AG04450 (cell line): ENCODE results near the gene NAAA. TPM values are rescaled to one million over a fixed set of nuclear protein-coding genes. Genes with fewer than 3 reads are reported as not detected.
"Not testable (repeated sequence)": the region's sequence is repeated elsewhere in the genome, so short reads cannot be mapped to it uniquely, and the experiment has no call there.

Experiments used
- CTCF ChIA-PET: fragments of 300-600, 350-600 bp; formaldehyde crosslinking; extraction: SDS; loops from one replicate; lab custom pipeline; 2022; ENCODE audit warnings: antibody characterized with exemption, inconsistent platforms; lab: Charles Lee
- POLR2A ChIA-PET: fragments of 350-600 bp; formaldehyde crosslinking; extraction: SDS; loops from one replicate; lab custom pipeline; 2021; ENCODE audit warnings: antibody characterized with exemption, inconsistent platforms; lab: Yijun Ruan, JAX
- DNase-seq: peaks from one replicate; pipeline ENCODE4 v3.0.0-alpha.2; 2011; ENCODE audit warnings: low read depth, low spot score
- H3K27ac ChIP-seq: one replicate; pipeline ENCODE4 v1.5.1; 2012; ENCODE audit warnings: low read depth, low read length, control low read depth
- H3K27me3 ChIP-seq: one replicate; pipeline ENCODE4 v1.6.0; 2012; ENCODE audit warnings: low read length; ENCODE audit not compliant: control insufficient read depth, insufficient read depth
- H3K4me3 ChIP-seq: 2 replicates; pipeline ENCODE4 v1.5.1; 2011; ENCODE audit warnings: mild to moderate bottlenecking, low read depth, low read length, control low read depth
- H3K9me3 ChIP-seq: 2 replicates; pipeline ENCODE4 v1.5.1; 2012; ENCODE audit warnings: low read length; ENCODE audit not compliant: control insufficient read depth, insufficient read depth
- polyA plus RNA-seq: library from polyadenylated mRNA; depleted of rRNA; stranded (reverse); fragments of >200 nt; gene quantifications from 2 replicates; pipeline ENCODE4 v1.2.3, GENCODE V29; 2011
- TF ChIP-seq, protein P1 (sequence below): IDR thresholded peaks from 2 replicates; pipeline ENCODE4 v1.5.1; 2011; ENCODE audit warnings: low read depth, low read length, control low read depth, inconsistent platforms

Gene NAAA
- polyA plus RNA-seq, 1 experiment, result 14.7 TPM

DNA sequence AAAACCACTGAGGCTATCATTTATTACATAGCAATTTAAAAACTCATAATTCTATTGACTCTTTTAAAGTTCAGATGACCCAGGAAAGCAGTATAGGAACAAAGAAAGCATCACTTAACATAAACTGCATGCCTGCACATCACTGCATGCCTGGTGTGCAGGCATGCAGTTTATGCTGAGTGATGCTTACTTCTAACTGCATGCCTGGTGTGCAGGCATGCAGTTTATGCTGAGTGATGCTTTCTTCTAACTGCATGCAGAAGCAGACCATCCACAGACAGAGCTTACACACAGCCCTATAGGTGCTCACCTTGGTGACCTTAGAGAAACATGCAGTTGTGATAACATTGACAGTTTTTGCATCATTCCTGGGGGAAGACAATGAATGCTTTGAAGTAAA, 33.0 kb upstream of the NAAA start:
- POLR2A ChIA-PET, result no interaction called here
- Histone ChIP-seq H3K9me3 (no peaks in the 10 kb centered on the region), H3K27ac (no peak overlapping the region), H3K4me3 (no peak overlapping the region), H3K27me3 (no peaks in the 10 kb centered on the region)
- CTCF ChIA-PET, result interaction anchor here (0.7 kb wide), 1 partner anchor 22 kb away, joined by 3 read pairs; no protein-coding TSS in a partner anchor
- no peak for DNase-seq
- TF ChIP-seq, protein P1, sequence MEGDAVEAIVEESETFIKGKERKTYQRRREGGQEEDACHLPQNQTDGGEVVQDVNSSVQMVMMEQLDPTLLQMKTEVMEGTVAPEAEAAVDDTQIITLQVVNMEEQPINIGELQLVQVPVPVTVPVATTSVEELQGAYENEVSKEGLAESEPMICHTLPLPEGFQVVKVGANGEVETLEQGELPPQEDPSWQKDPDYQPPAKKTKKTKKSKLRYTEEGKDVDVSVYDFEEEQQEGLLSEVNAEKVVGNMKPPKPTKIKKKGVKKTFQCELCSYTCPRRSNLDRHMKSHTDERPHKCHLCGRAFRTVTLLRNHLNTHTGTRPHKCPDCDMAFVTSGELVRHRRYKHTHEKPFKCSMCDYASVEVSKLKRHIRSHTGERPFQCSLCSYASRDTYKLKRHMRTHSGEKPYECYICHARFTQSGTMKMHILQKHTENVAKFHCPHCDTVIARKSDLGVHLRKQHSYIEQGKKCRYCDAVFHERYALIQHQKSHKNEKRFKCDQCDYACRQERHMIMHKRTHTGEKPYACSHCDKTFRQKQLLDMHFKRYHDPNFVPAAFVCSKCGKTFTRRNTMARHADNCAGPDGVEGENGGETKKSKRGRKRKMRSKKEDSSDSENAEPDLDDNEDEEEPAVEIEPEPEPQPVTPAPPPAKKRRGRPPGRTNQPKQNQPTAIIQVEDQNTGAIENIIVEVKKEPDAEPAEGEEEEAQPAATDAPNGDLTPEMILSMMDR, result no peak

DNA sequence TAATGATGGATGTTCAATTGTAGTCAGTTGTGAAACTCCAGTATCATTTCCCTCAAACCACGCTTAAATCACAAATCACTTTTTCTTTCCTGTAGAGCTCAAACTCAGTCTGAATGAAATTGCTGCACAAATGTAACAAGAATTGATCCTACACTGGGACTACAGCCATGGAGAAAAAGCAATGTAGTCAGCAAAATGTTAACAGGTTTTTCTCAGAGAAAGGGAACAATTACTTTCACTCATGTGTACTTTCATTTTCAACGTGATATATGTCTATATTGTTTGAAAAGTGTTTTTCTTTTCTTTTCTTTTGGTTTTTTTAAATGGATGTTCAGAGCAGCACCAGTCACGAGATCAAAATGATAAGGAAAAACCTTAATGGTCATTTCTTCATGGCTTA, 27.3 kb upstream of the NAAA start:
- Histone ChIP-seq H3K9me3 (no peaks in the 10 kb centered on the region), H3K27ac (no peak overlapping the region), H3K4me3 (no peak overlapping the region), H3K27me3 (no peaks in the 10 kb centered on the region)
- ChIA-PET POLR2A (no interaction called here), CTCF (no interaction called here)
- no peak for DNase-seq
- TF ChIP-seq, protein P1, result no peak

DNA sequence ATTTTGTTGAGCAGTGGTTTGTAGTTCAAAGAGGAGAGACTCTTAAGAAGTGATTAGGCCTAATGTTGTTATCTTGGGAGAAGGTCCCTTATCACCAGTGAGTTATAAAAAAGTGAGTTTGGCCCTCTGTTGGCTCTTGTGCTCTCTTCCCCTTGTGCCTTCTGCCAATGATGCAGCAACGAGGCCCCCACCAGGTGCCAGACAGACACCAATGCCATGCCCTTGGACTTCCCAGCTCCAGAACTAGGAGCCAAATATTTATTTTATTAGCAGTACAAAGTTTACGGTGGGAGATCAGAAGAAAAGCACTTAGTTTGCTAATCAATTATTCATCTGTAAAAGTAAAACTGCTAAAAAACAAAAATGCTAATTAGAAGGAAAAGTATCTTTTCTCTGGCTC, 22.7 kb upstream of the NAAA start:
- Histone ChIP-seq H3K4me3 (no peak overlapping the region), H3K9me3 (no peaks in the 10 kb centered on the region), H3K27me3 (no peaks in the 10 kb centered on the region), H3K27ac (no peak overlapping the region)
- CTCF ChIA-PET, result interaction anchor here (0.6 kb wide), 1 partner anchor 687 kb away, joined by 5 read pairs; no protein-coding TSS in a partner anchor
- DNase-seq, result no peak
- TF ChIP-seq, protein P1, result no peak
- POLR2A ChIA-PET, result no interaction called here

DNA sequence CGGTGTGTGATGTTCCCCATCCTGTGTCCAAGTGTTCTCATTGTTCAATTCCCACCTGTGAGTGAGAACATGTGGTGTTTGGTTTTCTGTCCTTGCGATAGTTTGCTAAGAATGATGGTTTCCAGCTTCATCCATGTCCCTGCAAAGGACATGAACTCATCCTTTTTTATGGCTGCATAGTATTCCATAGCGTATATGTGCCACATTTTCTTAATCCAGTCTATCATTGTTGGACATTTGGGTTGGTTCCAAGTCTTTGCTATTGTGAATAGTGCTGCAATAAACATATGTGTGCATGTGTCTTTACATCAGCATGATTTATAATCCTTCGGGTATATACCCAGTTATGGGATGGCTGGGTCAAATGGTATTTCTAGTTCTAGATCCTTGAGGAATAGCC, 21.3 kb upstream of the NAAA start:
- H3K27ac ChIP-seq, POLR2A ChIA-PET, H3K9me3 ChIP-seq, H3K27me3 ChIP-seq, DNase-seq, CTCF ChIA-PET, H3K4me3 ChIP-seq: not testable (repeated sequence)

DNA sequence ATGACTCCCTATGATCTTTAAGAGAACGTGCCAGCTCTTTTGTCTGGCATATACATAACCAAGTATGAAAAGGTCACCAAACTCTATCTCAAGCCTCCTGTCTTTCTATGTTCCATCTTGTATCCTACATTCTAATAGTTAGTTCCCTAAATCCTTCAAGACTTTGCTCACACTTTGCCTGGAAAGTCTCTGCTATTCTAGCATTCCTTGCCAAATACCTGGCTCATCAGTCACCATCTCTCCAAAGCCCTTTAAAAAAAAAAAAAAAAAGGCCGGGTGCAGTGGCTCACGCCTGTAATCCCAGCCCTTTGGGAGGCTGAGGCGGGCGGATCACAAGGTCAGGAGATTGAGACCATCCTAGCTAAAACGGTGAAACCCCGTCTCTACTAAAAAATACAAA, 17.7 kb upstream of the NAAA start:
- H3K9me3 ChIP-seq, H3K27me3 ChIP-seq, DNase-seq, CTCF ChIA-PET, H3K27ac ChIP-seq, H3K4me3 ChIP-seq: not testable (repeated sequence)
- POLR2A ChIA-PET, result interaction anchor here (0.8 kb wide), 1 partner anchor 84 kb away, joined by 6 read pairs; no protein-coding TSS in a partner anchor

DNA sequence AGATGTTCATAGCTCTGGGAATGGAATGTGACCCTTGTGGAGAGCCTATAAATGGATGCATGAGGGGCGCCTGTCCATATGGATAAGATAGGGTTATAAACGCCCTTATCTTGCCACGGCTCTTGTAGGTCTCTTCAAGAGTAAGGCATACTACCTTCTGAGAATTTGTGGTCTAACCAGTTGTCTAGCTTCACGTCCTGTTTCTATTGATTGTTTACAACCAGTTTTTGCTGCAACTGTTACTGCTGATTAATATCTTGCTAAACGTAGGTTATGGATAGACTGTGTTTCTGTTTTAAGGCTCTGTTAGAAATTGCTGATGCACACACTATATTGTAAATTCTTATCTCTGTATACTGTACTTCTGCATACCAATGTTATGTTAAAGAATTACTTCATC, 14.0 kb upstream of the NAAA start:
- POLR2A ChIA-PET, result not testable (repeated sequence)

More for the DNA sequence above, 14.0 kb upstream of the NAAA start:
- H3K4me3 ChIP-seq, H3K27me3 ChIP-seq, DNase-seq, H3K27ac ChIP-seq, H3K9me3 ChIP-seq, CTCF ChIA-PET: not testable (repeated sequence)
